SK-N-SH (cell line): ENCODE results near the gene PCDHGB2. TPM values are rescaled to one million over a fixed set of nuclear protein-coding genes. Genes with fewer than 3 reads are reported as not detected.

Experiments
- CTCF ChIA-PET: fragments of 300-600, 350-600 bp; formaldehyde crosslinking; extraction: SDS; loops from one replicate; lab custom pipeline; 2021; lab: Yijun Ruan, JAX
- POLR2A ChIA-PET: fragments of 350-600 bp; sonication (Branson Sonifier 250); formaldehyde crosslinking; extraction: SDS; loops from one replicate; lab custom pipeline; 2020; ENCODE audit warnings: antibody characterized with exemption, inconsistent platforms; lab: Yijun Ruan, JAX
- DNase-seq: peaks from one replicate; pipeline ENCODE4 v3.0.0; 2012
- H2AFZ ChIP-seq: fragments of 200-600 bp; sonication (generic); 2 replicates; pipeline ENCODE4 v1.8.1; 2016; ENCODE audit warnings: antibody characterized with exemption, mild to moderate bottlenecking, low read depth
- H3F3A ChIP-seq: fragments of 200-600 bp; sonication (generic); replicated peaks from 2 replicates; pipeline ENCODE3; 2016; ENCODE audit warnings: antibody characterized with exemption, mild to moderate bottlenecking; ENCODE audit not compliant: insufficient read depth
- H3K27ac ChIP-seq, 2 experiments: fragments of 200-500 bp in 1 of 2; fragments of 200-600 bp in 1 of 2; sonication (Bioruptor generic) in 1 of 2; sonication (generic), shearing (Covaris generic) in 1 of 2; 2 replicates each; pipeline versions ENCODE4 v1.5.1 to v1.6.1; 2014 to 2016; ENCODE audit warnings: low read depth in 2 of 2, inconsistent platforms in 1 of 2, low read length in 1 of 2, mild to moderate bottlenecking in 1 of 2, mixed read lengths in 1 of 2
- H3K27me3 ChIP-seq: fragments of 200-600 bp; sonication (generic), shearing (Covaris generic); 2 replicates; pipeline ENCODE4 v1.6.1; 2016; ENCODE audit warnings: mixed run types; ENCODE audit not compliant: insufficient read depth
- H3K36me3 ChIP-seq, 2 experiments: fragments of 200-500 bp in 1 of 2; fragments of 200-600 bp in 1 of 2; sonication (Bioruptor generic) in 1 of 2; sonication (generic) in 1 of 2; replicated peaks in 1 of 2; 2 replicates each; pipeline versions ENCODE3 to v1.5.1; 2014 to 2016; ENCODE audit warnings: low read length in 1 of 2, mild to moderate bottlenecking in 1 of 2; ENCODE audit not compliant: insufficient read depth in 2 of 2, control insufficient read depth in 1 of 2
- H3K4me1 ChIP-seq, 2 experiments: fragments of 200-500 bp in 1 of 2; fragments of 200-600 bp in 1 of 2; sonication (Bioruptor generic) in 1 of 2; sonication (generic), shearing (Covaris generic) in 1 of 2; 2 replicates each; pipeline versions ENCODE4 v1.5.1 to v1.6.1; 2014 to 2016; ENCODE audit warnings: low read depth in 1 of 2, low read length in 1 of 2, mixed run types in 1 of 2; ENCODE audit not compliant: insufficient read depth in 2 of 2, control insufficient read depth in 1 of 2
- H3K4me2 ChIP-seq: fragments of 200-600 bp; sonication (generic), shearing (Covaris generic); 2 replicates; pipeline ENCODE4 v1.6.1; 2017; ENCODE audit warnings: mixed run types
- H3K4me3 ChIP-seq, 2 experiments: fragments of 200-500 bp in 1 of 2; fragments of 200-600 bp in 1 of 2; sonication (Bioruptor generic) in 1 of 2; sonication (generic), shearing (Covaris generic) in 1 of 2; 2 replicates each; pipeline versions ENCODE4 v1.5.1 to v1.8.1; 2014 to 2016; ENCODE audit warnings: low read depth in 2 of 2, inconsistent platforms in 1 of 2, low read length in 1 of 2, mild to moderate bottlenecking in 1 of 2, mixed read lengths in 1 of 2, moderate library complexity in 1 of 2
- H3K79me2 ChIP-seq: fragments of 200-600 bp; sonication (generic); 2 replicates; pipeline ENCODE4 v1.8.1; 2017; ENCODE audit warnings: mild to moderate bottlenecking; ENCODE audit not compliant: insufficient read depth
- H3K9ac ChIP-seq: fragments of 200-600 bp; sonication (generic); 2 replicates; pipeline ENCODE4 v1.6.1; 2017; ENCODE audit warnings: mixed run types
- H3K9me2 ChIP-seq: fragments of 200-600 bp; sonication (generic); 2 replicates; pipeline ENCODE4 v1.6.1; 2017; ENCODE audit warnings: mixed run types
- H3K9me3 ChIP-seq: fragments of 200-600 bp; sonication (generic); 2 replicates; pipeline ENCODE4 v1.6.1; 2017; ENCODE audit warnings: mixed run types, mild to moderate bottlenecking, moderate library complexity
- H4K20me1 ChIP-seq: fragments of 200-600 bp; sonication (generic); 2 replicates; pipeline ENCODE4 v1.6.1; 2017; ENCODE audit warnings: mild to moderate bottlenecking, mixed run types; ENCODE audit not compliant: insufficient read depth
- CHD2 ChIP-seq: fragments of 150-350 bp; IDR thresholded peaks from 2 replicates; pipeline ENCODE4 v1.6.1; 2018; ENCODE audit warnings: low read length; ENCODE audit not compliant: partially characterized antibody
- CTCF ChIP-seq: fragments of 200-600 bp; sonication (generic); IDR thresholded peaks from 2 replicates; pipeline ENCODE4 v1.6.1; 2017; ENCODE audit warnings: antibody characterized with exemption, mild to moderate bottlenecking, moderate library complexity
- EP300 ChIP-seq, 2 experiments: IDR thresholded peaks; 2 replicates each; pipeline versions ENCODE4 v1.4.0 to v1.6.1; 2012; ENCODE audit warnings: borderline replicate concordance in 1 of 2, low read depth in 1 of 2, low read length in 1 of 2
- EZH2phosphoT487 ChIP-seq: fragments of 200-600 bp; sonication (generic); IDR thresholded peaks from 2 replicates; pipeline ENCODE4 v1.6.1; 2017; ENCODE audit warnings: low read depth, mixed run types, mild to moderate bottlenecking, antibody characterized with exemption, moderate library complexity, borderline replicate concordance
- FOXJ3 ChIP-seq: sonication (generic); formaldehyde crosslinking; IDR thresholded peaks from 2 replicates; pipeline ENCODE4 v1.5.1; 2020; ENCODE audit warnings: mild to moderate bottlenecking, missing genetic modification reagents
- GABPA ChIP-seq: IDR thresholded peaks from 2 replicates; pipeline ENCODE4 v1.4.0; 2012; ENCODE audit warnings: low read depth, mild to moderate bottlenecking
- GATA2 ChIP-seq: sonication (generic); formaldehyde crosslinking; IDR thresholded peaks from 2 replicates; pipeline ENCODE4 v1.5.0; 2020; ENCODE audit warnings: mild to moderate bottlenecking, missing genetic modification reagents
- MAX ChIP-seq: IDR thresholded peaks from 2 replicates; pipeline ENCODE4 v1.4.0; 2012; ENCODE audit warnings: low read depth
- MEF2A ChIP-seq: IDR thresholded peaks from 2 replicates; pipeline ENCODE4 v1.4.0; 2012; ENCODE audit warnings: low read depth, borderline replicate concordance
- MXI1 ChIP-seq: IDR thresholded peaks from 2 replicates; pipeline ENCODE4 v1.6.1; 2012; ENCODE audit warnings: mild to moderate bottlenecking, low read depth, low read length, improper control_type of control experiment
- NRF1 ChIP-seq: IDR thresholded peaks from 2 replicates; pipeline ENCODE4 v1.6.1; 2012; ENCODE audit warnings: low read depth, mild to moderate bottlenecking, low read length
- PBX3 ChIP-seq: IDR thresholded peaks from 2 replicates; pipeline ENCODE4; 2012
- POLR2AphosphoS5 ChIP-seq: IDR thresholded peaks from 2 replicates; pipeline ENCODE4 v1.6.1; 2012; ENCODE audit warnings: low read depth, low read length
- RAD21 ChIP-seq: IDR thresholded peaks from 2 replicates; pipeline ENCODE4 v1.6.1; 2012; ENCODE audit warnings: mild to moderate bottlenecking, low read length
- RCOR1 ChIP-seq: fragments of 150-350 bp; IDR thresholded peaks from 2 replicates; pipeline ENCODE4 v1.6.1; 2017; ENCODE audit warnings: antibody characterized with exemption, low read length
- REST ChIP-seq: IDR thresholded peaks from 2 replicates; pipeline ENCODE4 v1.6.1; 2012; ENCODE audit warnings: mild to moderate bottlenecking, low read depth, low read length, moderate library complexity
- RFX5 ChIP-seq: IDR thresholded peaks from 2 replicates; pipeline ENCODE4 v1.6.1; 2012; ENCODE audit warnings: mild to moderate bottlenecking, improper control_type of control experiment, low read length
- SMC3 ChIP-seq: IDR thresholded peaks from 2 replicates; pipeline ENCODE4 v1.6.1; 2012; ENCODE audit warnings: low read depth, low read length, improper control_type of control experiment
- TCF12 ChIP-seq: IDR thresholded peaks from 2 replicates; pipeline ENCODE4 v1.4.0; 2012
- ZBTB33 ChIP-seq: IDR thresholded peaks from 2 replicates; pipeline ENCODE4 v1.4.0; 2012; ENCODE audit warnings: low read depth, borderline replicate concordance
- WGBS: methylation state at CpG from one replicate; pipeline ENCODE4 v1.1.6; 2017; ENCODE audit warnings: low lambda C conversion rate; 5-methylcytosine and 5-hydroxymethylcytosine counted together
- polyA plus RNA-seq, 3 experiments: library from polyadenylated mRNA; depleted of rRNA; stranded (reverse); fragments of >200 nt; gene quantifications; 2 replicates each; pipeline ENCODE4 v1.2.3, GENCODE V29; 2012

PCDHGB2 gene
- polyA plus RNA-seq, 1 of the 3 experiments (the other 2 are of a cell fraction) = 4.5 TPM

GRCh38 chr5:141319699-141320098, 40.1 kb upstream of the PCDHGB2 start (continued):
- TF ChIP-seq RCOR1 (no peak), GABPA (no peak), EZH2phosphoT487 (no peak), GATA2 (CRISPR knock-in tag) (no peak)

GRCh38 chr5:141320225-141321169, 39.3 kb upstream of the PCDHGB2 start, which contains the start of gene TAF7:
TAF7 (minus strand) TSS chr5:141320784; CDS start chr5:141320044, 740 bp downstream.
- 2% methylated on average over 62 of the region's 67 CpGs for WGBS
- CTCF ChIA-PET = interaction anchor here (0.6 to 5.4 kb wide), 42 partner anchors 9 to 763 kb away, joined by 3 to 36 read pairs (median 4); partner anchors contain the start of genes PCDHB11, PCDHB14, PCDHB15 and PCDHB16
- H3K4me1 ChIP-seq = no peaks in the 10 kb centered on the region; a peak in 1 of 4 replicates
- H3K9ac ChIP-seq = peak within 1 kb of the TSS; percentile 89
- peak within 1 kb of the TSS; percentile 97 for H2AFZ ChIP-seq
- H3K4me2 ChIP-seq = peak within 1 kb of the TSS; percentile 58
- H3K36me3 ChIP-seq = peaks cover 24 to 42% of the 10 kb centered on the region in 2 experiments
- H3K9me3 ChIP-seq = peaks cover 32% of the 10 kb centered on the region
- peak; percentile 94 for DNase-seq
- no peaks in the 10 kb centered on the region for H3K9me2 ChIP-seq
- H3K27ac ChIP-seq = peak within 1 kb of the TSS; percentile 96 to 98
- H3K79me2 ChIP-seq = peaks cover 46% of the 10 kb centered on the region
- POLR2A ChIA-PET = interaction anchor here (0.7 to 1.8 kb wide), 9 partner anchors 15 to 271 kb away, joined by 3 to 16 read pairs (median 4); partner anchors contain the start of genes PCDHB16 and PCDHGA7
- H4K20me1 ChIP-seq = 0 out of 2 replicates have a peak, but pooled peaks cover 3% of the 10 kb centered on the region
- H3K27me3 ChIP-seq = no peaks in the 10 kb centered on the region
- H3F3A ChIP-seq = peaks cover 13% of the 10 kb centered on the region
- peak within 1 kb of the TSS; percentile 80 to 92 for H3K4me3 ChIP-seq
- no peak for TF ChIP-seq RFX5
- 0 out of 4 replicates have a peak, but pooled peaks of 1 of the 2 experiments have one; percentile 31 for TF ChIP-seq EP300 (IDR thresholded peaks at IDR 0.05; ENCODE audit: borderline replicate concordance in 1 of 2, low read depth in 1 of 2, low read length in 1 of 2)
- peak; percentile 27; the same call in 1 of the 2 replicates for TF ChIP-seq SMC3
- peak; percentile 60 for TF ChIP-seq RAD21
- no peak for TF ChIP-seq FOXJ3 (CRISPR knock-in tag)
- no peak for TF ChIP-seq MEF2A
- TF ChIP-seq POLR2AphosphoS5 = peak; percentile 91
- TF ChIP-seq TCF12 = no peak
- TF ChIP-seq MAX = peak; percentile 64
- peak; percentile 81 for TF ChIP-seq NRF1
- TF ChIP-seq REST = no peak
- TF ChIP-seq PBX3 = peak; percentile 99
- peak; percentile 94 for TF ChIP-seq ZBTB33
- no peak for TF ChIP-seq RCOR1
- 0 out of 2 replicates have a peak, but pooled peaks have one; percentile 2 for TF ChIP-seq MXI1
- peak; percentile 98 for TF ChIP-seq CHD2
- peak; percentile 90 for TF ChIP-seq CTCF
